Stimulated activated CD8-positive, alpha-beta memory T cell treated with anti-CD3 and anti-CD28 coated beads, Interleukin-4, amount 100 ng/mL, for 24 hours (primary cell): ENCODE measurements around the gene HFE.
"Not testable (repeated sequence)": the region's sequence is repeated elsewhere in the genome, so short reads cannot be mapped to it uniquely, and the experiment has no call there.

ENCODE experiments used
- DNase-seq: peaks from one replicate; pipeline ENCODE4 v3.0.0-alpha.2; 2020; ENCODE audit warnings: low read depth

The HFE gene

GRCh38 chr6:26059941-26060340 lies 27.3 kb upstream of the HFE start:
- no peak for DNase-seq

- no peak for DNase-seq
These were observed 22.5 kb upstream of the HFE start for GRCh38 chr6:26064619-26065257.

GRCh38 chr6:26065952-26066380 lies 21.3 kb upstream of the HFE start:
- DNase-seq = no peak

GRCh38 chr6:26067367-26067766 lies 19.9 kb upstream of the HFE start:
- no peak for DNase-seq

- DNase-seq = no peak
These were observed 19.2 kb upstream of the HFE start for GRCh38 chr6:26068036-26068435.

- DNase-seq = no peak
These were observed 16.1 kb upstream of the HFE start for GRCh38 chr6:26071135-26071534.

GRCh38 chr6:26075063-26075717 lies 12.0 kb upstream of the HFE start:
- no peak for DNase-seq

GRCh38 chr6:26078066-26078465 lies 9.2 kb upstream of the HFE start:
- not testable (repeated sequence) for DNase-seq

- DNase-seq = not testable (repeated sequence)
These were observed 6.1 kb upstream of the HFE start for GRCh38 chr6:26081096-26081495.

- no peak for DNase-seq
These were observed 1.0 kb upstream of the HFE start for GRCh38 chr6:26086211-26086610.

GRCh38 chr6:26088344-26088743 lies 1.1 kb downstream of the HFE start:
- no peak for DNase-seq

GRCh38 chr6:26089272-26089671 lies 2.0 kb downstream of the HFE start:
- no peak for DNase-seq

GRCh38 chr6:26092443-26092842 lies 5.2 kb downstream of the HFE start:
- DNase-seq = no peak

- no peak for DNase-seq
These were observed 6.8 kb downstream of the HFE start for GRCh38 chr6:26094036-26094435.

- peak; percentile 47 for DNase-seq
These were observed 10.1 kb downstream of the HFE start for GRCh38 chr6:26097268-26097875.

- no peak for DNase-seq
These were observed 16.0 kb downstream of the HFE start for GRCh38 chr6:26103141-26103769.

GRCh38 chr6:26103770-26104456 lies 16.7 kb downstream of the HFE start:
- DNase-seq = peak; percentile 77

GRCh38 chr6:26104457-26105108 lies 17.4 kb downstream of the HFE start:
- DNase-seq = no peak

GRCh38 chr6:26105109-26105730 lies 18.0 kb downstream of the HFE start:
- DNase-seq = no peak

GRCh38 chr6:26105842-26106241 lies 18.6 kb downstream of the HFE start:
- DNase-seq = no peak

- DNase-seq = no peak
These were observed 20.7 kb downstream of the HFE start for GRCh38 chr6:26107935-26108334.
